Measurements from ENCODE around the gene FOXL3.

Gene FOXL3

DNA sequence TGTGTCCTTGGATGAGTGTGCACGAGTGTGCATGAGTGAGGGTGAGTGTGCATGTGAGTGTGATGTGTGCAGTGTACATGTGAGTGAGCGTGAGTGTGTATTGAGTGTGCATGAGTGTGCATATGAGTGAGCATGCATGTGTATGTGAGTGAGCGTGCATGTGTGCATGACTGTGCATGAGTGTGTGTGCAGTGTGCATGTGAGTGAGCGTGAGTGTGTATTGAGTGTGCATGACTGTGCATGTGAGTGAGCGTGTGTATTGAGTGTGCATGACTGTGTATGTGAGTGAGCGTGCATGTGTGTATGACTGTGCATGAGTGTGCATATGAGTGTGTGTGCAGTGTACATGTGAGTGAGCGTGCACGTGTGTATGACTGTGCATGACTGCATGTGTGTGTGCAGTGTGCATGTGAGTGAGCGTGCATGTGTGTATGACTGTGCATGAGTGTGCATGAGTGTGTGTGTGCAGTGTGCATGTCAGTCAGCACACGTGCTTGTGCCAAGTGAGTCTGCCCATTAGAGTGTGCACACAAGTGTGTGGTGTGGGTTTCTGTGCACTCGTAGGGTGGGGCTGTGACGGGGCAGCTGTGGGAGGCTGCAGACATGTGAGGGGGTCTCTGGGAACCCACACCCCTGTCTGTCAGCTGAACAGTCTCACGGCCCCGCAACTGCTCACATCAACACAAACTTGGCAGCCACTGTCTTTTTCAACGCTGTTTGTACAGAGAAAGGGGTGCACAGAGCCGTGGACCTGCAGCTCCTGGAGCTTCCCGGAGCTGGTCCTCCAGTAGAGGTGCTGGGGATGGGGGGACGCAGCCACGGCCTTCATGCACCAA lies 14.8 kb downstream of the FOXL3 start:
- FAIRE-seq = no peak

GRCh38 chr7:305410-306151 lies 15.6 kb downstream of the FOXL3 start:
- no peak for FAIRE-seq

- no peak for FAIRE-seq
Observed at GRCh38 chr7:307970-308369, 18.0 kb downstream of the FOXL3 start.

DNA sequence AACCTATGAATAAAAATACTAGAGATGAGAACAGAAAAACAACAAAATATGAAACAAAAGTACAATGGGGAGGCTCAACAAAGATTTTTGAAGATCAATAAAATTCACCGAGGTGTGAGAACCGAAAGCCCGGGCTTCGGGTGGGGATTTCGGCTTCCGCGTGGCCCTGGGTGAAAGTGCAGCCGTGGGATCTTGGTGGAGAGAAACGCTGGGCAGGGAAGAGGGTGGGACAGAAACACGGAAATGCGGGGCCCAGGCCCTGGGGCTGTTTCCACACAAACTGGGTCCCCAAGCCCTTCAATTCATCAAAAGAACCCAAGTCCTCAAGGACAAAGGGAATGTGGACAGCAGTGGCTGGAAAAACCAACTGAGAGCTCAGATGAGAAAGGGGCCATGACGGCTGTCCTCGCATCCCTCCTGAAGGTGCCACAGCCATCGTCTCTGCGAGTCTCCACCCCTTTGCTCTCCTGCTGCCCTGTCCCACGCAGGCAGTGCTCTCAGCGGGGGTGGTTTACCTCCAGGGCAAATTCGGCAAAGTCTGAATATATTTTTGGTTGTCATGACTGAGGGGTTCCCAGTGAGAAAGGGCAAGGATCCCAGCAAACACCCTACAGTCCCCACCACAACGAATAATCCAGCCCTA lies 19.7 kb downstream of the FOXL3 start:
- no peak for FAIRE-seq

- FAIRE-seq = no peak
Observed at GRCh38 chr7:311131-311680, 21.2 kb downstream of the FOXL3 start.

GRCh38 chr7:311796-312195 lies 21.8 kb downstream of the FOXL3 start:
- FAIRE-seq = no peak

DNA sequence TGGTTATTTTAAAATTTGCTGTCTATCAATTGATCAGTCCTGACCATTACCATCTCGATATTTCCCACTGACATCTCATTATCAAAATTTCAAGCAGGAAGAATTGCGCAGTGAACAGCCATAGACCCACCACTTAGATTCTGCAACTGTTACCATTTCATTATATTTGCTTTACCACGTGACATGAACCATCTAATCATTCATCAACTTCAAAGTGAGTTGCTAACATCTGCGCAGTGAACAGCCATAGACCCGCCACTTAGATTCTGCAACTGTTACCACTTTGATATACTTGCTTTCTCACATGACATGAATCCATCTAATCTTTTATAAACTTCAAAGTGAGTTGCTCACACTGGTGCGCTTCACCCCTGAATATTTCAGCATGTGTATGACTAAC lies 22.5 kb downstream of the FOXL3 start:
- no peak for FAIRE-seq

DNA sequence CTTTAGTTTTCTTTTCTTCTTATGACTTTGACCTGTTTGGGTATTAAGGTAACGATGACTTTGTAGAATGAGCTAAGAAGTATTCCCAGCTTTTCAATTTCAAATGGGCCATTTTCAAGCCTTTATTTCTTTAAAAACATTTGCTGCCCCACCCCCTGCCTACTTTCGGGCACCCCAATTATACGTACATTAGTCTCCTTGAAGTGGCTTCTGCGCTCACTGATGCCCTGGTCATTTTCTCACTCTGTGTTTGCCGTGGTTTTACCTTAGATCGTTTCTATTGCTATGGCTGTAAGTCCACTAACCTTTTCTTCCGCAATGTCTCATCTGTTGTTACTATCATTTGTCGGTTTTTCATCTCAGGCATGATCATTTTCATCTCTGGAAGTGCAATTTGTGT lies 24.9 kb downstream of the FOXL3 start:
- FAIRE-seq = no peak

GRCh38 chr7:315516-316265 lies 25.7 kb downstream of the FOXL3 start:
- FAIRE-seq = no peak

- no peak for FAIRE-seq
Observed at GRCh38 chr7:317643-318405, 27.9 kb downstream of the FOXL3 start.

DNA sequence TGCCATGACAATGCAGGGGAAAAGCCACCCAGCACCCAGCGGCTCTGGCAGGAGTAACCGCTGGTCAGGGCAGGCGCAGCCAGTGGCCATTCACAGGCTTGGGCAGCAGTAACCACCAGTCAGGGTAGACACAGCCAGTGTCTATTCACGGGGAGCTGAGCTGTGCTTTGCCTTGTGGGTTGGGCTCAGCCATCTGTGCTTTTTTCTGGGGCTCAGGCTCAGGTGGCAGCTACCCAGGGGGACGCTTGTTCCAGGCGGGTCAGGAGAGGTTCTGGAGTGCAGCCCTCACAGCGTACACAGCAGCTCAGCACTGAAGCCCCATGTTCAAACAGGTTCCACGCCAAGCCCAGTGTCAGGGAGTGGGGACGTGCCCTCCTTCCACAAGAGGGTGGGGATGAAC lies 28.5 kb downstream of the FOXL3 start:
- FAIRE-seq = no peak

DNA sequence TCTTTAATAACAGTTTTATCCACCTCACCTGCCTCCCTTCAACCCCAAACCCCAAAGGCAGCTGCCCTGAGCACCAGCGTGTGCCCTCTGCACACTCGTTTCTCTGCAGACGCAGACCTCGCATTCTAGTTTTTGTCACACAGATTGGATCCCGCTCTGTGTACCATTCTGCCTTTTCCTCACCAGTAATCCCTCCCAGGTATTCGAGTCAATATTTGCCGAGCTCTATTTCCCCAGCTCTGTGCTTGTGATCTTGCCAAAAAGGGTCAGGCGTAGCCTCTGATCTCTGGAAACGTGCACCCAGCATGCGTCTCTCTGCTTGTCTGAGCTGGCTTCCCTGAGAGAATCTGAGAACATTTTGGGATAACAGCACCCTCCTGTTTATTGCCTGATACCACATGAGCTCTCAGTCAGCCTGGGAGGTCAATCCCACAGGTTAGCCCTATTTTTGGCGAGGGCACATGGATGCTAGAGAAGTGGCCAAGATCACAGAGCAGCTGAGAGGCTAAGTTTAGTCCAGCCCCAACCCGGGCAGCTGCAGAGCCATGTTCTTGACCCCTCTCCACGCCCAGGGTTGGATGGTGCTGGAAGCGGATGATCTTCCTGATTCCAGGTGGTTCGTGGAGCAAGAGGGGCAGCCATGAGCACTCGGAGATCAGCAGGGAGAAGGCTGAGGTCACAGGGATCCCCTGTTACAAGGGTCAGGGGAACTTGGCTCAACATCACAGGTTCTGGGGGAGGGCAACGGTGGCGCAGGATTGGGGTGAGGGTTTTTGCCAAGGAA lies 29.1 kb downstream of the FOXL3 start:
- no peak for FAIRE-seq

DNA sequence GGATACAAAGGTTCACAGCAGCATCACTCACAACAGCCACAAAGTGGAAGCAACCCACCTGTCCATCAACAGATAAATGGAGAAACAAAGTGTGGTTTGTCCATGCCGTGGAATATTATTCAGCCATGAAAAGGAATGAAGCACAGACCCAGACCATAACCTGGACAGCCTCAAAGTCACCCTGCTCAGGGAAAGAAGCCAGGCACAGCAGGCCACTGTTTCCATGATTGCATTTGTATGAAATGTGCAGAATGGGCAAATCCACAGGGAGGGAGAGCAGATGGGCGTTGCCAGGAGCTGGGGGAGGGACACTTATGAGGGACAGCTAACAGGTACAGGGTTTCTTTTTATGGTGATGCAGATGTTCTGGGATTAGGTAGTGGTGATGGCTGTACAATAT lies 30.3 kb downstream of the FOXL3 start:
- no peak for FAIRE-seq

GRCh38 chr7:322111-322671 lies 32.2 kb downstream of the FOXL3 start:
- FAIRE-seq = no peak

DNA sequence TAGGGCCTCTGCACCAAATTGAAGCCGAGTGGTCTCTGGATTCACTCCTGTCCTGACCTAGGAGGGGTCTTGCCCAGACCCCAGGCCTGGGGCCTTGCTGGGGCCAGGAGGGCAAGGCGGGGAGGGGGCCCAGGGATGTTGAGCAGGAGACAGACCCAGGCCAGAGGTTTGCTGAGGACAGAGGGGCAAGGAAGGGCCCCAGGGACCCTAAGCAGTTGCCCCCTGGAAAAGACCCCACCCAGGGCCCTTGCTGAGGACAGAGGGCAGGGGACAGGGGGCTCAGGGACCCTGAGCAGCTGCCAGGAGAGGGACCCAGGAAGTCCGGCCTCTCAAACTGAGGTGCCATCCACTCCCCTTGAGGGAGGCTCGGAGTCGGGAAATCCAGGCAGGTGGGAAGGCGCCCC lies 32.7 kb downstream of the FOXL3 start:
- no peak for FAIRE-seq

- FAIRE-seq = no peak
Observed at GRCh38 chr7:323410-323809, 33.4 kb downstream of the FOXL3 start.

DNA sequence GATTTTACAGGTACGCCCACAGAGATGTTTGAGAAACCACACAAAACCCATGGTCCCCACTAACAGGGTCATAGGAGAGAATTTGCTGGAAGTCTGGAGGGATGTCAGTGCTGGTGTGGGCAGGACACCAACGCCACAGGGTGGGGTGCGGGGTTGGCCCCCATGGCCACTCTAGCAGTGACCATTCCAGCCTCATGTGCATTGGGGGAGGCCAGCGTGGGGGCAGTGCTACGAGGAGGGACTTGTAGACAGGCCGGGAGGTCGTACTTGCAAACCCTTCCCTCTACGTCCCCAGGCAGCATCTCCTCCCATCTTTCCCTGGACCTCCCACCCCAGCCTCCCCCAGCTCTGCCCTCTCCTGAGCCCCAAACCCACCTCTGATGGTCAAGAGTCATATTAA lies 34.0 kb downstream of the FOXL3 start:
- FAIRE-seq = no peak

DNA sequence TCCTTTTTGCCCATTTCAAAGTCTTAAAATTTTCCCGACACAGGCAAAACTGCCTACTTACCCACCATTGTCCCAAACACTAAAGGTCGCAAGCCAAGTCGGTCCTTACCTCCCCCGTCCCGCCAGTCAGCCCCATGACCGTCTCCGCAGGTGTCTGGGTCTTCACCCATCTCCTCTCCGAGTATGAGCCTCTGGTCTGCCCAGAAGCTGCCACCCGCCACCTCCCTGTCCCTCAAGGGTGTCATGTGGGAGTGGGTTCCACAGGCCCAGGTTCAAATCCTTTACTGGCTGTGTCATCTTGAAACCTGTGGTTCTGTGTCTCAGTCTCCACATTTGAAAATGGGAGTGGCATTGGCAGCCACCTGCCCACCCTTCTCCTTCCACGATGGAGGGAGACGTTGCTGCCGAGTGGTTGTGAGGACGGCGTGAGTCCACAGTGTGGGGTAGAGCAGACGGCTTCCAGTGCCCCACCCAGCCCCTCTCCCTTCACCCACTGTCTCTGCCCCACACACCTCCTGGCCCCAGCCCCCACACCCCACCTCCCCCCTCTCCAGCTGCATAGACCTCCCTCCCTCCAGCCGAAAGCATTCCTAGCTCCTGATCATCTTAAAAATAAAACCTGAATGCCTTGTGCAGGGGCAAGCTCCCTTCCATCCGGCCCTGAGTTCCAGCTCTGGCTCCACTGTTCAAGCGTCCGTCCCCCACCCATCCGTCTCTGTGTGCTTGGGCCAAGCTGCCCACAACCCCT lies 35.3 kb downstream of the FOXL3 start:
- FAIRE-seq = no peak

GRCh38 chr7:325811-326210 lies 35.8 kb downstream of the FOXL3 start:
- no peak for FAIRE-seq

GRCh38 chr7:326273-326672 lies 36.3 kb downstream of the FOXL3 start:
- no peak for FAIRE-seq
